Stimulated activated naive CD8-positive, alpha-beta T cell treated with anti-CD3 and anti-CD28 coated beads, Interleukin-15, amount 100 ng/mL, for 72 hours (primary cell): ENCODE results near the gene PDE9A.
"Not testable (repeated sequence)": the region's sequence is repeated elsewhere in the genome, so short reads cannot be mapped to it uniquely, and the experiment has no call there.

Experiments
- ATAC-seq: fragments of 150-1000 bp; cut with Tn5 transposase; 2 replicates; pipeline ENCODE4 v1.10.0; 2021; ENCODE audit warnings: mild to moderate bottlenecking, moderate library complexity
- DNase-seq, 2 donors: peaks; one replicate each; pipeline ENCODE4 v3.0.0; 2021 to 2022
- H3K27ac Mint-ChIP-seq, 2 donors: one replicate each; pipeline ENCODE4 v1.8.0; 2022; ENCODE audit warnings: mild to moderate bottlenecking in 2 of 2, mixed read lengths in 2 of 2, moderate library complexity in 2 of 2
- H3K27me3 Mint-ChIP-seq: one replicate; pipeline ENCODE4 v1.8.0; 2022; ENCODE audit warnings: mixed read lengths
- H3K4me1 Mint-ChIP-seq: one replicate; pipeline ENCODE4 v1.8.0; 2022; ENCODE audit warnings: mild to moderate bottlenecking, mixed read lengths
- H3K4me3 Mint-ChIP-seq, 2 donors: one replicate each; pipeline ENCODE4 v1.8.0; 2022; ENCODE audit warnings: mild to moderate bottlenecking in 2 of 2, mixed read lengths in 2 of 2, moderate library complexity in 1 of 2
- H3K9me3 Mint-ChIP-seq, 2 donors: one replicate each; pipeline ENCODE4 v1.8.0; 2022; ENCODE audit warnings: mixed read lengths in 2 of 2

The PDE9A gene

GRCh38 chr21:42809577-42810475 is 156.4 kb downstream of the PDE9A start:
- H3K9me3 Mint-ChIP-seq: peaks cover 0 to 1% of the 10 kb centered on the region in 2 donors
- DNase-seq (no peak), ATAC-seq (no peak)
- H3K4me3 Mint-ChIP-seq: no peak overlapping the region
- H3K27ac Mint-ChIP-seq: no peak overlapping the region
- H3K27me3 Mint-ChIP-seq: no peaks in the 10 kb centered on the region
- no peaks in the 10 kb centered on the region for H3K4me1 Mint-ChIP-seq

GRCh38 chr21:42811960-42812359 is 158.5 kb downstream of the PDE9A start:
- ATAC-seq (no peak), DNase-seq (no peak)
- Mint-ChIP-seq H3K4me1 (no peaks in the 10 kb centered on the region), H3K27ac (no peak overlapping the region), H3K27me3 (no peaks in the 10 kb centered on the region), H3K9me3 (peaks cover 0 to 4% of the 10 kb centered on the region in 2 donors), H3K4me3 (no peak overlapping the region)

DNA sequence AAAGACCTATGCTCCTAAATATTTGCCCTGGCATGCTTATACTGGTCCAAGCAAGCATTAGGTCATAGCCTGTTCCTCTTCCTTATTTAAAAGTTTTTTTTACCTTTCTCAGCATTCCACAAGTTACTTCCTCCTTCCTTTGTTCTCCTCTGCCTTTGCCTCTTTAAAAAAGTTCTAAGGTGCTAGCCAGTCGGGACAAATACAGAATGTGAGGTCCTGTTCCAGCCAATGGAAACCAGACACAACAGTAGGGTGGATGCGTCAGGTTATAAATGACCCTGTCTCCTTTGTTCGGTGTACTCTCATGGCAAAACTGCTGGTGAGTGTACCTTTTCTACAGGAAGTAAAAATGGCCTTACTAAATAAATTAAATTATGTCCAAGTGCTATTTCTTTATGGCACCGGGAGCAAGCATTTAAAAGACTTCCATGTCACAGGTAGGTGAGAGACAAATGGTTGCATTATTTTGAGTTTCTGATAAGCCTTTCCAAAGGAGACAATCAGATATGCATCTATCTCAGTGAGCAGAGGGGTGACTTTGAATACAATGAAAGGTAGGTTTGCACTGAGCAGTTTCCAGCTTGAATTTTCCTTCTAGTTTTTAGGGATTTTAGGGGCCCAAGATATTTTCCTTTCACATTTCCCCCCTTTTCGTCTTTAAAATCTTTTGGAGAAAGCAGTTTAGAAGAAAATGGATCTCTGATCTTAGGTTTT is 159.3 kb downstream of the PDE9A start:
- H3K4me1 Mint-ChIP-seq, ATAC-seq, H3K9me3 Mint-ChIP-seq, DNase-seq, H3K27ac Mint-ChIP-seq, H3K27me3 Mint-ChIP-seq, H3K4me3 Mint-ChIP-seq: not testable (repeated sequence)

- Mint-ChIP-seq H3K27me3 (no peaks in the 10 kb centered on the region), H3K9me3 (peaks cover 0 to 4% of the 10 kb centered on the region in 2 donors), H3K4me1 (peaks cover 5% of the 10 kb centered on the region), H3K4me3 (no peak overlapping the region), H3K27ac (no peak overlapping the region)
- ATAC-seq: no peak
- DNase-seq: no peak
Measured at GRCh38 chr21:42815217-42815616, 161.8 kb downstream of the PDE9A start.

DNA sequence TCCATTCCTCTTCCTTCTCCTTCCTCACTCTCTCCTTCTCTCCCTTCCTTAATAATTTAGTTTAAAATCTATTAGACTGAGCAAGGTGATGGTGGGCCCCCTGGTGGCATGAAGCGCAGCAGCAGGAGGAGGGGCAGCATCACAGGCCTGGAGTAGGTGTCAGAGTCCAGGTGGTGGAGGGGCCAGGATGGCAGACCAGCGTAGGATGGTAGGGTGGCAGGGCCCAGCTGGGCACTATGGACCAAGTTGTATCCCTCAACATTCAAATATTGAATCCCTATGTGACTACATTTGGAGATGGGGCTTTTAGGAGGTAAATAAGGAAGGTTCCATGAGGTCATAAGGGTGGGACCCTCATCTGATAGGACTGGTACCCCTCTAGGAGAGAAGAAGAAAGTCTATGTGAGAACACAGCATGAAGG is 164.9 kb downstream of the PDE9A start:
- DNase-seq: peak; percentile 46 to 52
- no peak overlapping the region for H3K4me3 Mint-ChIP-seq
- H3K9me3 Mint-ChIP-seq: peaks cover 0 to 4% of the 10 kb centered on the region in 2 donors
- peaks cover 5% of the 10 kb centered on the region for H3K4me1 Mint-ChIP-seq
- ATAC-seq: peak; percentile 82
- H3K27ac Mint-ChIP-seq: no peak overlapping the region
- H3K27me3 Mint-ChIP-seq: no peaks in the 10 kb centered on the region

DNA sequence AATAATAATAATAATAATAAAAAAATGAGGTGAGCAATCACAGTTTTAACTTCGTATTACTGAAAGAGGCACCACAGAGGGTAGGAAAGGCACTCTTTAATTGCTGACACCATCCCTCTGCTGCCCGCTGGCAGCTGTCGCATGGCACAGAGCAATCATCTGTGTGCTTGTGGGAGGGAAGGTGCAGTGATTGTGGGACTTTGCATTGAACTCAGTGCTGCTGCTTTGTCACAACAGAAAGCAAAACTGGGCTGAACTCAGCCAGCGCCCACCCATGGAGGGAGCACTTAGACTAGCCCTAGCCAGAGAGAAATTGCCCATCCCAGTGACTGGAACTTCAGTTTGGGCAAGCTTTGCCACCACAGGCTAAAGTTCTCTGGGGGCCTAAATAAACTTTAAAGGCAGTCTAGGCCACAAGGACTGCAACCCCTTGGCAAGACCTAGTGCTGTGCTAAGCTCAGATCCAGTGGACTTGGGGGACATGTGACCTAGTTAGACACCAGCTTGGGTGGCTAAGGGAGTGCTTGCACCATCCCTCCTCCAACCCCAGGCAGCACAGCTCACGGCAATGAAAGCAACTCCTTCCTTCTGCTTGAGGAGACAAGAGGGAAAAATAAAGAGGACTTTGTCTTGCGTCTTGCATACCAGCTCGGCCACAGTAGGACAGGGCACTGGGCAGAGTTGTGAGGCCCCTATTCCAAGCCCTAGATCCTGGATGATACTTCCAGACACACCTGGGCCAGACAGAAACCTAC is 166.6 kb downstream of the PDE9A start:
- ATAC-seq: no peak
- H3K9me3 Mint-ChIP-seq: peaks cover 0 to under 1% of the 10 kb centered on the region in 2 donors
- no peak for DNase-seq
- peaks cover 5% of the 10 kb centered on the region for H3K4me1 Mint-ChIP-seq
- H3K27me3 Mint-ChIP-seq: peaks cover 9% of the 10 kb centered on the region
- no peak overlapping the region for H3K4me3 Mint-ChIP-seq
- no peak overlapping the region for H3K27ac Mint-ChIP-seq

DNA sequence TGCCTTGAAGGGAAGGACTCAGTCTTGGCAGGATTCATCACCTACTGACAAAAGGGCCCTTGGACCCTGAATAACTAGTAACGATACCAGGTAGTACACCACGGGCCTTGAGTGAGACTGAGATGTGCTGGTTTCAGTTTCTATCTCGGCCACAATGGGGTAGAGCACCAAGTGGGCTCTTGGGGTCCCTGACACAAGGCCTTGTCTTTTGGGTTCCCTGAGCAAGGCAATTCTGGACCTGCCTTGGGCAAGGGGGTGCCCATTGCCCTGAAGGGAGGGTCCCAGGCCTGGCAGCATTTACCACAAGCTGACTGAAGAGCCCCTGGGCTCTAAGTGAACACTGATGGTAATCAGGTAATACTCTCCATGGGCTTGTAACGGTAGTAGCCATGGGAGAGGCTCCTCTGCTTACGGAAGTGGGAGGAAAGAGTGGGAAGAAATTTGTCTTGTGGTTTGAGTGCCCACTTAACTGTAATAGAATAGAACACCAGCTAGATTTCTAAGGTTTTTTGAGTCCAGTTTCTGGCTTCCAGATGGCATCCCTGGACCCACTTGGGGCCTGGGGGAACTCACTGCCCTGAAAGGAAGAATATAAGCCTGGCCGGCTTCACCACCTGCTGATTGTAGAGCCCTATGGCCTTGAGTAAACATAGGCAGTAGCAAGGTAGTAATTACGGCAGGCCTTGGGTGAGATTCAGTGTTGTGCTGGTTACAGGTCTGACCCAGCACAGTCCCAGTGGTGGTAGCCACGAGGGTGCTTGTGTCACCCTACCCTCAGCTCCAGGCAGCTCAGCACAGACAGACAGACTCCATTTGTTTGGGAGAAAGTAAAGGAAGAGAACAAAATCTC is 167.4 kb downstream of the PDE9A start:
- H3K27ac Mint-ChIP-seq: peak overlapping the region in 1 of 2 donors; percentile 88
- peaks cover 5% of the 10 kb centered on the region for H3K4me1 Mint-ChIP-seq
- no peak for DNase-seq
- no peak for ATAC-seq
- H3K27me3 Mint-ChIP-seq: peaks cover 17% of the 10 kb centered on the region
- H3K9me3 Mint-ChIP-seq: no peaks in the 10 kb centered on the region
- no peak overlapping the region for H3K4me3 Mint-ChIP-seq
